Astrocyte (in vitro differentiated cells and primary cell): Measurements from ENCODE around the gene ATXN7L1.

Experiments
- CTCF ChIP-seq: IDR thresholded peaks from 2 replicates; pipeline ENCODE4 v1.5.1; 2011; ENCODE audit warnings: low read depth, mild to moderate bottlenecking, inconsistent platforms, low read length, moderate library complexity; ENCODE audit not compliant: insufficient read depth
- EZH2 ChIP-seq: IDR thresholded peaks from 2 replicates; pipeline ENCODE4 v1.6.1; 2012; ENCODE audit warnings: mild to moderate bottlenecking, low read length, inconsistent platforms; ENCODE audit not compliant: insufficient read depth

GRCh38 chr7:105678811-105679495, 197.4 kb downstream of the ATXN7L1 start:
- TF ChIP-seq CTCF, result no peak
- no peak for TF ChIP-seq EZH2
